ENCODE results near the gene RTL10.
"Not testable (repeated sequence)": the region's sequence is repeated elsewhere in the genome, so short reads cannot be mapped to it uniquely, and the experiment has no call there.

GRCh38 chr22:19833327-19833726 lies 21.3 kb downstream of the RTL10 start:
- TF ChIP-seq POLR2AphosphoS5 (IDR thresholded peaks at IDR 0.05); CTCF (IDR thresholded peaks at IDR 0.05; ENCODE audit: poor library complexity, severe bottlenecking); EP300 (conservative IDR thresholded peaks at IDR 0.05; ENCODE audit: poor library complexity, severe bottlenecking); SMC3 (conservative IDR thresholded peaks at IDR 0.05; ENCODE audit: poor library complexity); EZH2 (IDR thresholded peaks at IDR 0.05; ENCODE audit: borderline replicate concordance, insufficient read depth, low read length, poor library complexity, severe bottlenecking); REST (IDR thresholded peaks at IDR 0.05; ENCODE audit: borderline replicate concordance); RAD21 (conservative IDR thresholded peaks at IDR 0.05); TAF1 (IDR thresholded peaks at IDR 0.05; ENCODE audit: low read depth); MXI1 (conservative IDR thresholded peaks at IDR 0.05; ENCODE audit: poor library complexity, severe bottlenecking): not testable (repeated sequence)
